GM10847 (cell line): ENCODE results near the gene SAYSD1.

ENCODE experiments used
- POLR2A ChIP-seq: IDR thresholded peaks from 2 replicates; pipeline ENCODE4 v1.6.1; 2011; ENCODE audit not compliant: insufficient read length; ENCODE audit errors: extremely low read depth

The SAYSD1 gene

GRCh38 chr6:39055661-39056060 lies 59.3 kb downstream of the SAYSD1 start:
- TF ChIP-seq POLR2A, result no peak

DNA sequence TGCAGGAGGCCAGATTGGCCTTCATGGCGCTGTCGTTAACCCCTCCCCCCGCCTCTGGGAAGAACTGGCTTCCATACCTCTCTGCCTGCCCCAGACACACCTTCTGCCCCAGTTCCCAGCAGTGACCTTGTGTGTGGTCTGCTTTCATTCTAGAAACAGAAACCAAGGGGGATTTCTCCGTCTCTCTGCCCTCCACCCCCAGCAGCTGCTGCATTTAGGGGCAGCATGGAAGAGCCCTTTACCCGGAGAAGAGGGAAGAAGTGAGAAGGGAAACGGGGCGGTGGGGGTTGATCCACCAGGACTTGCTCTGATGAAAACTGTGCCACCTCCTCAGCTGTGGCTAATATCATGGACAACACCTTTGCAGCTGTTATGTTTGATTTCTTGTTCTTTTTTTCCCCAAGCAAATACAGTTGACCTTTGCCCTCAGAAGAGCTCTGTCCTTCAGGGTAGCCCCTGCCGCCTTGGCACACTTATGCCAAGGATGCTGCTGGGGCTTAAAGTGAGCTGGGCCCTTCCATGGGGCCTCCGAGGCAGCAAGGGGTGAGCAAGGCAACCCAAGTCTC lies 60.3 kb downstream of the SAYSD1 start:
- no peak for TF ChIP-seq POLR2A
